ENCODE measurements around the gene SH2D5.

SH2D5 gene

DNA sequence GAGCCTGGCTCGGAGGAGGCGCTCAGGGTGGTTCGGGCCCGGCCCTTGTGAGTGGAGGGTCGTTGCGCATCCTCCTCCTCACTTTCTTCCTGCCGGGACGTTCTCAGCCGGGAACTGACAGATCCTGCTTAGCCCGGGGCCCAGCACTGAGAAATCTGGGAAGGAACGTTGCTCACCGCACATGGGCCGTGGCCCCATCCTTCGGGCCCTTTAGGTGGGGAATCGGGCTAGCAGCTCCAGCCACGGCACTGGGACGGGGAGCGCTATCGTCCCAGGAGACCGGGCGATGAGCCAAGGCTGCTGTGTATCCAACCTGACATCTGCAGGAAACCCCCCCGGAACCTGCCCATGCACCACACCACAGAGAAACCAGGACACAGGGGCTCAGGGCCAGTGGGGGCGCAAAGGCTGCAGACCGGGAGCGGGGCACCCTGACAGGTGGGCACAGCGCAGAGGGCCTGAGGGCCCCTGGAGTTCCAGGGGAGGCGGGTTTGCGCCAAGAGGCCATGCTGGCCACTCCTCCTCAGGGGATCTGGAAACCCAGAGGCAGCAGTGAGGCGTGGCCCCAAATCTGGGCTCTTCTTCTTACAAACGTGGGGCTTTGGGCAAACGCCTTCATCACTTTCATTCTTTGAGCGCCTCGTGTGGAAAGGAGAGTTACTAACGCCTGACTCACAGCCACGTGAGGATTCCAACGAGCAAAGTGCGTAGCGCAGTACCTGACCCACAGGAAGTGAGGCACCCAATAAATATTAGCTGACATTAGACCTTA, at the start of gene SH2D5:
Gene SH2D5 (minus strand): TSS at position 116 of the 772 bp plus-strand sequence. CDS start 4,659 bp downstream, outside the sequence.
- peak; percentile 98 for DNase-seq (ENCODE audit: low read depth)

- no peak for DNase-seq (ENCODE audit: low read depth)
Observed at GRCh38 chr1:20775700-20776099, 43.2 kb upstream of the SH2D5 start.

GRCh38 chr1:20771780-20772179, 39.3 kb upstream of the SH2D5 start:
- no peak for DNase-seq (ENCODE audit: low read depth)

DNA sequence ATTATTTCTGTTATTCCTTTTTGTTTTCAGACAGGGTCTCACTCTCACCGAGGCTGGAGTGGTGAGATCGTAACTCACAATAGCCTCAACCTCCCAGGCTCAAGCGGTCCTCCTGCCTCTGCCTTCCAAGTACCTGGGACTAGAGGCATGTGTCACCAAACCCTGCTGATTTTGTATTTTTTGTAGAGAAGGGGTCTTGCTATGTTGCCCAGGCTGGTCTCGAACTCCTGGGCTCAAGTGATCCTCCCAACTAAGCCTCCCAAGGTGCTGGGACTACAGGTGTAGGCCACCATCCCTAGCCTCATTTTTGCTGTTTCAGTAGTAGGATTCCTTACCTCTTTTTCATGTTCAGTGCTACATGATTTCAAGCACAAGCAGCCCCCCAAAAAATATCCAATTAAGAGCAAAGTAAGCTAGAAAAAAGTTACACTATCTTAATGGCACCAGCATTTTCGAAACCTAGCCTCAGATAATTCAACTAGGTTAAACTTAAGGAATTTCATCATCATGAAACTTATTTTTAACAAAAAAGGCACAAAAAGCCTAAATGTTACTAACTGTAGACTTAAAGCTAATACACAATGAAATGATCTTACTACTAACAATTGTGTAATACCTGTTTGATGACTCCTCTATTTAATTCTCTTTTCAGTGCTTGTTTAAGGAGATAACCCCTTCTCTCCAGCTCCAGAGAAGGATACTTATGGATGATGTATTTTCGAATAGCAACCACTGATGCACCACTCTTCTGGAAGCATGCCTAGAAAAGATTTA, 38.0 kb upstream of the SH2D5 start:
- no peak for DNase-seq (ENCODE audit: low read depth)

DNA sequence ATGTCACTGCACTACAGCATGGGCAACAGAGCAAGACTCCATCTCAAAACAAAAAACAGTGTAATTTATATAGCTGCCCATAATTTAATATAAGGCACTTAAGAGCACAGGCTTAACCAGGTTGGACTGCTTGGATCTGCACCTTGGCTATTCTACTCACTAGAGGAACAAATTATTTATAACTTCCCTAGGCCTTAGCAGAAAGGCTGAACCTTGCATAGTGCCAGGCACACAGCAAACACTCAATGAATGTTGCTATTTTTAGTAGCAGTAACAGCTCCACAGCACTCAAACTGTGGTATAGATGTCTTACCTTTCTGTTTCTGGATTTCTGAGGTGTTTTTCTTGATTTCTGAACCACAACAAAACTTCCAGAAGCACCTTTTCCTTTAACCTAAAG, 34.8 kb upstream of the SH2D5 start:
- no peak for DNase-seq (ENCODE audit: low read depth)

- no peak for DNase-seq (ENCODE audit: low read depth)
Observed at GRCh38 chr1:20763417-20763816, 30.9 kb upstream of the SH2D5 start.

GRCh38 chr1:20760322-20760721, 27.8 kb upstream of the SH2D5 start:
- DNase-seq (ENCODE audit: low read depth), result no peak

- DNase-seq (ENCODE audit: low read depth), result peak; percentile 67
Observed at GRCh38 chr1:20753589-20753988, 21.1 kb upstream of the SH2D5 start.

GRCh38 chr1:20751462-20751990, 19.0 kb upstream of the SH2D5 start:
- peak; percentile 31 for DNase-seq (ENCODE audit: low read depth)

GRCh38 chr1:20742671-20743070, 10.2 kb upstream of the SH2D5 start:
- DNase-seq (ENCODE audit: low read depth), result no peak

DNA sequence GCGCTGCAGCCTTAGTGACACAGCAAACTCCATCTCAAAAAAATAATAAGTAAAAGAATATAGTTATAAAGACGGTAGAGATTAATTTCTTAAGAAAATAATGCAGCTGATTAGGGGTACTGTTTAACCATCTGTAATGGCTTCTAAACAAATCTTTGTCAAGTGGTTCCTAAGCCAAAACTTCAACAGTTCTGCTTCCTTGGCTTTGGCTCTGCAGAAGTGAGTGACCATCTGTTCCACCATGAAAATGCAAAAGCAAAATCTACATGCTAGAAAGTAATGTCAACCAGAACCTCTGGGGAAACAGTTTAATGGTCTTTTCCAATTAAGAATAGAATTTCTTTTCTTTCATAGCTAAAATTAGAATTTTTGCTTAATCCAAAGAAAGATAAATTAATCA, 8.3 kb upstream of the SH2D5 start:
- DNase-seq (ENCODE audit: low read depth), result no peak

GRCh38 chr1:20739225-20739624, 6.7 kb upstream of the SH2D5 start:
- peak; percentile 48 for DNase-seq (ENCODE audit: low read depth)

DNA sequence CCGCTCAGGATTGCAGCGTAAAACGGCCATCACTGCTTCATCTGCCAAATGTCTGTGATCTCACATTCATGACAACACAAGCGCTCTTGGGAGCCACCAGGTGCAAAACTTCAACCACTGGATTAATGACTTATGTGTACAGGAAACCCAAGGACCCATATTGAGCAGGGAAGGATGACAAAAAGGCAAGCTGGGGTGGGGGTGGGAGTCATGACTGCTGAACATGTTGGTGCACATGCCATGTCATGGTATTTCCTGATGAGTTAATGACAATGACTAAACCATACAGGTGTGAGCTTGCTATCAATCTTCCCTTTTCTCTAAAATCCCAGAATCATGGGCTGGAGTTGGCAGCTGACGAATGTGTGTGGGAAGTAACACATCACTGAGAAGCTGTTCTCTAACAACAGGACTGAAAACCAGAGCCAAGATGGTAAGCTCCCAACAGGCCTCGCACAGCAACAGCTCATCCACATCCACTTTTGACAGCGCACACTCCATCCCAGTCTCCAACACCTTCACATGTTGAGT, 3.1 kb upstream of the SH2D5 start:
- DNase-seq (ENCODE audit: low read depth), result no peak

GRCh38 chr1:20733360-20733975, 965 bp upstream of the SH2D5 start:
- DNase-seq (ENCODE audit: low read depth), result no peak

DNA sequence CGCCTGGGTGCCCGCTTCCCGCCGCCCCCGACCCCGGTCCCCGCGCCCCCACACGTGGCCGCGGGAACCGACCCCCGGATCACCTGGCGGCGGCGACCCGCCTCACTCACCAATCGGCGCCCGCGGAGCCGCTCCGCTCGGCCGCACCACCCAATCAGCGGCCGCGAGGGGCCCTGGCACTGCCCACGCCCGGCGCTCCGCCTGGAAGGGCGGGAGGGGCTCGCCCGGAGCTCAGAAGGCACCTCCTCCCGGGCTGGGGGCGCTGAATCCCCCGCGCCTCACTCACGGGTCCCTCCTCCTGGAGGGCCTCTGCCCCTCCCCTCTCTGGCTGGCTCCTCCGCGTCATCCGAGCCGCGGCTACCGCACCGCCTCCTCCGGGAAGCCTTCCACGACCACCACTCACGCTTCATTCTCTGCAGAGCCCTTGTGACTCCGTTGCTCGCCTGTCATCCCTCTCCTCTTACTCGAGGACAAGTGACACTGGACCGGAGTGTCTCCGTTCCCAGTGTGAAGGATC, 374 bp downstream of the SH2D5 start:
- DNase-seq (ENCODE audit: low read depth), result peak; percentile 47

GRCh38 chr1:20731057-20731991, 1.2 kb downstream of the SH2D5 start:
- no peak for DNase-seq (ENCODE audit: low read depth)

GRCh38 chr1:20730690-20731056, 1.8 kb downstream of the SH2D5 start:
- DNase-seq (ENCODE audit: low read depth), result no peak

DNA sequence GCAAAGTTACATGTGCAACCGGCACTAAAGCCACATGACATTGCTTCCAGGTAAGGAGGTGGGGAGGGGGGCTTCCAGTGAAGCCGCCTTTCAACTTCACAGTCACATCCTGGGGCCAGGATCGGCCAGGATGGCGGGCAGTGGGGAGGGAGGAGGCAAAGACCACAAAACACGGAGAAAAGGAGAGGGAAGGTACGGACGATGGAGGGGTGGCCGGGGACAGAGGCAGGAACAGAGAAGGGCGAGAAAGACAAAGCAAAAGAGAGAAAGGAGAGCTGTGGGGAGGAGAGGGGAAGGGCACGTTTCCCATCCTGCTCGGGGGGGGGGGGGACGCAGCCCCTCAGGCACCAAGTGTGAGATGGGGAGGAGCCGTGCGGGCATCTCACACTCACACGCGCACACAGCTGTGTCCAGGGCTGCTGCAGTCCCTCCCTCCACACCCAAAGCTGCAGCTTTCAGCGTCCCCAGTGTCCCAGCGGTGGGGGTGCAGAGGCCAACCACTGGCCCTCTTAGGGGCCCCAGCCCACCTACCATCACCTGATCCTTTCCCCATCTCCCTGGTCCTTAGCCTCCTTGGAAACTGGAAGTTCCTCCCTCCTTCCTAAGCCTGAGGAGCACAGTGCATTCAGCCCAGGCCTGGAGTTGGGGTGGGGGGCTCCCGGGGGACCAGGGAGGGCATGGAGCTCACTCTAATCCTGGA, 2.4 kb downstream of the SH2D5 start:
- DNase-seq (ENCODE audit: low read depth), result no peak

DNA sequence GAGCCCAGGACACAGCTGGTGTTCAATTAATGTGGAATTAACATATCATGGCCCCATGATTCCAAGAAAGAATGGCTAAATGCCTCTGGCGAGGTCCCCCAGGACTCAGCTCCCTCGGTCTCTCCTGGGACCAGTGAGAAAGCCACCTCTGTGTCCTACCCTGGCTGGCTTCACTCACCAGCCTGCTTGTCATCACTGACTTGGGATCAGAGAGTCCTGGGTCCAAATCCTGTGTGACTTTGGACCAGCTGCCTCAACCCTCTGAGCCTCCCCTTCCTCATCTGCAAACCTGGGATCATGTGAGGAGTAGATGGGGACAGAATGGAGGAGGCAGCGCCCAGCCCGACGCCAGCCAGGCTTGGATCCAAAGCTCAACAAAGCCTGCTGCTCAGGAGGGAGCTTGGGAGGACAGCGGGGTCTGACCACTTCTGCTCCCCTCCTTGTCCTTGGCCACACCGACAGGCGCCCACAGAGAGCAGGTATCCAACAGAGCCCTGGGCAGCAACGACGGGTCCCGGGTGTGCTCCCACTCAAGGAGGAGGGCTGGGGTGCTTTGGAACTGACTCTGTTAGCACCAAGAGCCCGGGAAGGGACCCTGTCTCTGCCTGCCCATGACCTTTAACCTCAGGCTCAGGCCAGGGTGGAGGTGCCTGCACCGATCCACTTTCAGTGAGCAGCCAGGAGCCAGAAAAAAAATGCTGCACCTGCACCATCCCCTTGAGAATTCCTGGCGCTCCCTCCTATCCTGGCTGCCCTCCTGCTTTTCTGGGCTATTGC, 3.2 kb downstream of the SH2D5 start:
- DNase-seq (ENCODE audit: low read depth), result no peak
